WTC11 (cell line): ENCODE data around the gene CAND2. TPM values are rescaled to one million over a fixed set of nuclear protein-coding genes. Genes with fewer than 3 reads are reported as not detected.
"Not testable (repeated sequence)": the region's sequence is repeated elsewhere in the genome, so short reads cannot be mapped to it uniquely, and the experiment has no call there.

ENCODE experiments used
- ATAC-seq: fragments of 200-7000 bp; cut with Tn5 transposase; 2 replicates; pipeline ENCODE4 v1.10.0; 2021; ENCODE audit warnings: mild to moderate bottlenecking, moderate library complexity
- CTCF ChIA-PET: fragments of 300-600 bp; sonication (Branson Sonifier 250); formaldehyde crosslinking; loops from one replicate; lab custom pipeline; 2021; ENCODE audit warnings: antibody characterized with exemption; lab: Charles Lee
- POLR2A ChIA-PET: fragments of 350-600 bp; sonication (Branson Sonifier 250); formaldehyde crosslinking; loops from one replicate; lab custom pipeline; 2021; ENCODE audit warnings: antibody characterized with exemption; lab: Charles Lee
- DNase-seq: peaks from one replicate; pipeline ENCODE4 v3.0.0; 2021; ENCODE audit warnings: low spot score
- H3K27ac Mint-ChIP-seq: 2 replicates; pipeline ENCODE4 v1.8.0; 2021; ENCODE audit warnings: mixed read lengths
- H3K27me3 Mint-ChIP-seq: 2 replicates; pipeline ENCODE4 v1.8.0; 2021; ENCODE audit warnings: low read depth, mild to moderate bottlenecking, moderate library complexity, mixed read lengths
- H3K36me3 Mint-ChIP-seq: 2 replicates; pipeline ENCODE4 v1.8.0; 2021; ENCODE audit warnings: mixed read lengths
- H3K4me1 Mint-ChIP-seq: 2 replicates; pipeline ENCODE4 v1.8.0; 2022; ENCODE audit warnings: mixed read lengths
- H3K4me3 Mint-ChIP-seq: 2 replicates; pipeline ENCODE4 v1.8.0; 2021; ENCODE audit warnings: mild to moderate bottlenecking, moderate library complexity, mixed read lengths
- H3K9me3 Mint-ChIP-seq: 2 replicates; pipeline ENCODE4 v1.8.0; 2021; ENCODE audit warnings: mixed read lengths
- EMX1 ChIP-seq: fragments of 250-450 bp; sonication (Bioruptor Pico); IDR thresholded peaks from 2 replicates; pipeline ENCODE4 v1.8.0; 2021; ENCODE audit warnings: mild to moderate bottlenecking
- NFATC4 ChIP-seq: fragments of 250-450 bp; sonication (Bioruptor Pico); IDR thresholded peaks from 2 replicates; pipeline ENCODE4 v1.9.0; 2021; ENCODE audit warnings: mild to moderate bottlenecking
- NR1H2 ChIP-seq: sonication (generic); formaldehyde crosslinking; IDR thresholded peaks from 2 replicates; pipeline ENCODE4 v1.9.0; 2021; ENCODE audit warnings: mild to moderate bottlenecking, moderate library complexity, missing genetic modification reagents
- ZNF138 ChIP-seq: sonication (generic); formaldehyde crosslinking; conservative IDR thresholded peaks from 2 replicates; pipeline ENCODE4 v1.8.1; 2022; ENCODE audit warnings: mild to moderate bottlenecking, moderate library complexity, missing genetic modification reagents
- ZNF425 ChIP-seq: fragments of 250-450 bp; sonication (Bioruptor Pico); conservative IDR thresholded peaks from 2 replicates; pipeline ENCODE4 v1.9.0; 2021; ENCODE audit warnings: mild to moderate bottlenecking
- ZNF512 ChIP-seq: sonication (generic); formaldehyde crosslinking; IDR thresholded peaks from 2 replicates; pipeline ENCODE4 v1.8.1; 2022; ENCODE audit warnings: missing genetic modification reagents, borderline replicate concordance
- total RNA-seq: library from RNA; stranded (reverse); gene quantifications from 3 replicates; pipeline ENCODE4 v1.2.3, GENCODE V29; 2021
- TF ChIP-seq, protein P1 (sequence below): fragments of 250-450 bp; sonication (Bioruptor Pico); IDR thresholded peaks from 2 replicates; pipeline ENCODE4 v1.9.0; 2021; ENCODE audit warnings: mild to moderate bottlenecking, borderline replicate concordance

The CAND2 gene
- total RNA-seq, 1 experiment from 2014 or later: 15.4 TPM

DNA sequence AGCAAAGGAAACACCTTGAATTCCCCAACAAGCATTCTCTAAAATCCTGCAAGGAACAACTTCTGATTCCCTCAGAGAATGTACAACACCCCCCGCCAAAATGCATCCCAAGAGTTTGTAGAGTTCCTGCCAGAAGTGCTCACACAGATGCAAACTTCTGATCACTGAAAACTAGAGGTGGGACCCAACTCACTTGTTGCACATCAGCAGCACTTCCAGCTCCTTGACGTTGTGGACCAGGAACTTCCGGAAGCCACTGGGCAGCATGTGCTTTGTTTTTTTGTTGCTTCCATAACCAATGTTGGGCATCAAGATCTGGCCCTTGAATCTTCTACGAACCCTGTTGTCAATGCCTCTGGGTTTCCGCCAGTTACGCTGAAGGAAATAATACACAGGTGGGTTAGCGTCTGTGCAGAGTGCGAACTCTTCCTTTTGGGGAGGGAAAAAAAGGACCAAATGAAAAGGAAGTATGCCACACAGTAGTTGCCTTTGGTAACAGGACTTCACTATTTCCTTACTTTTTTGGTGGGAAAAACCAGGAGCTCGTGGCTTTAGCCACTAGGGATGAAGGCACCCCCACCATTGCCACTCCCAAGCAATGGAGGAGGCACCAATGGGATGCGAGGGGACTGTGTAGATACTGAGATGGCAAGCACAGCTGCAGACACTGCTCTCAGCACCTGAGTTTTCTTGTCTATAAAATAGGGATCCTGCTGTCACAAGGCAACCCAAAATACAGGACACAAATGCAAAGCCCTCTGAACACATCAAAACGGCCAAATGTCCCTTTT is 42.9 kb downstream of the CAND2 start:
- peaks cover 64% of the 10 kb centered on the region for H3K4me1 Mint-ChIP-seq
- no peaks in the 10 kb centered on the region for H3K9me3 Mint-ChIP-seq
- DNase-seq (no peak), ATAC-seq (no peak)
- POLR2A ChIA-PET: no interaction called here
- peak overlapping the region; percentile 98 for H3K4me3 Mint-ChIP-seq
- no peaks in the 10 kb centered on the region for H3K27me3 Mint-ChIP-seq
- CTCF ChIA-PET: interaction anchor here (1.1 to 2.7 kb wide), 2 partner anchors 16 to 29 kb away, joined by 4 to 7 read pairs; no protein-coding TSS in a partner anchor
- peaks cover 70% of the 10 kb centered on the region for H3K36me3 Mint-ChIP-seq
- H3K27ac Mint-ChIP-seq: peak overlapping the region; percentile 99
- TF ChIP-seq NR1H2 (CRISPR knock-in tag) (no peak), ZNF138 (CRISPR knock-in tag) (no peak), ZNF512 (CRISPR knock-in tag) (no peak)

GRCh38 chr3:12840148-12840547 is 43.7 kb downstream of the CAND2 start:
- CTCF ChIA-PET: interaction anchor here (1.1 to 2.7 kb wide), 2 partner anchors 17 to 28 kb away, joined by 4 to 7 read pairs; no protein-coding TSS in a partner anchor
- POLR2A ChIA-PET, H3K9me3 Mint-ChIP-seq, H3K27me3 Mint-ChIP-seq, ATAC-seq, DNase-seq: not testable (repeated sequence)
- Mint-ChIP-seq H3K4me3 (peak overlapping the region; percentile 98), H3K36me3 (peaks cover 62% of the 10 kb centered on the region), H3K4me1 (peaks cover 57% of the 10 kb centered on the region), H3K27ac (peak overlapping the region; percentile 99)
- peak; percentile 68; the same call in 1 of the 2 replicates for TF ChIP-seq NFATC4 (CRISPR knock-in tag)

- Mint-ChIP-seq H3K27me3 (no peaks in the 10 kb centered on the region; the same call in 1 of the 2 replicates), H3K4me1 (peaks cover 57% of the 10 kb centered on the region), H3K4me3 (peak overlapping the region; percentile 98), H3K36me3 (peaks cover 59% of the 10 kb centered on the region), H3K27ac (peak overlapping the region; percentile 99), H3K9me3 (peaks cover 7% of the 10 kb centered on the region)
- TF ChIP-seq ZNF425 (CRISPR knock-in tag) (peak; percentile 47; the same call in 1 of the 2 replicates), EMX1 (CRISPR knock-in tag) (peak; percentile 62; the same call in 1 of the 2 replicates)
- TF ChIP-seq, protein P1, sequence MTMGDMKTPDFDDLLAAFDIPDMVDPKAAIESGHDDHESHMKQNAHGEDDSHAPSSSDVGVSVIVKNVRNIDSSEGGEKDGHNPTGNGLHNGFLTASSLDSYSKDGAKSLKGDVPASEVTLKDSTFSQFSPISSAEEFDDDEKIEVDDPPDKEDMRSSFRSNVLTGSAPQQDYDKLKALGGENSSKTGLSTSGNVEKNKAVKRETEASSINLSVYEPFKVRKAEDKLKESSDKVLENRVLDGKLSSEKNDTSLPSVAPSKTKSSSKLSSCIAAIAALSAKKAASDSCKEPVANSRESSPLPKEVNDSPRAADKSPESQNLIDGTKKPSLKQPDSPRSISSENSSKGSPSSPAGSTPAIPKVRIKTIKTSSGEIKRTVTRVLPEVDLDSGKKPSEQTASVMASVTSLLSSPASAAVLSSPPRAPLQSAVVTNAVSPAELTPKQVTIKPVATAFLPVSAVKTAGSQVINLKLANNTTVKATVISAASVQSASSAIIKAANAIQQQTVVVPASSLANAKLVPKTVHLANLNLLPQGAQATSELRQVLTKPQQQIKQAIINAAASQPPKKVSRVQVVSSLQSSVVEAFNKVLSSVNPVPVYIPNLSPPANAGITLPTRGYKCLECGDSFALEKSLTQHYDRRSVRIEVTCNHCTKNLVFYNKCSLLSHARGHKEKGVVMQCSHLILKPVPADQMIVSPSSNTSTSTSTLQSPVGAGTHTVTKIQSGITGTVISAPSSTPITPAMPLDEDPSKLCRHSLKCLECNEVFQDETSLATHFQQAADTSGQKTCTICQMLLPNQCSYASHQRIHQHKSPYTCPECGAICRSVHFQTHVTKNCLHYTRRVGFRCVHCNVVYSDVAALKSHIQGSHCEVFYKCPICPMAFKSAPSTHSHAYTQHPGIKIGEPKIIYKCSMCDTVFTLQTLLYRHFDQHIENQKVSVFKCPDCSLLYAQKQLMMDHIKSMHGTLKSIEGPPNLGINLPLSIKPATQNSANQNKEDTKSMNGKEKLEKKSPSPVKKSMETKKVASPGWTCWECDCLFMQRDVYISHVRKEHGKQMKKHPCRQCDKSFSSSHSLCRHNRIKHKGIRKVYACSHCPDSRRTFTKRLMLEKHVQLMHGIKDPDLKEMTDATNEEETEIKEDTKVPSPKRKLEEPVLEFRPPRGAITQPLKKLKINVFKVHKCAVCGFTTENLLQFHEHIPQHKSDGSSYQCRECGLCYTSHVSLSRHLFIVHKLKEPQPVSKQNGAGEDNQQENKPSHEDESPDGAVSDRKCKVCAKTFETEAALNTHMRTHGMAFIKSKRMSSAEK: no peak
- ATAC-seq: no peak
- ChIA-PET POLR2A (no interaction called here), CTCF (interaction anchor here (1.2 to 2.7 kb wide), 7 partner anchors 11 to 295 kb away, joined by 3 to 10 read pairs (median 5); no protein-coding TSS in a partner anchor)
- DNase-seq: no peak
These were observed 44.2 kb downstream of the CAND2 start for GRCh38 chr3:12840591-12841148.
